Left lung (tissue), 10 donors: ENCODE results near the gene FOXC2. TPM values are rescaled to one million over a fixed set of nuclear protein-coding genes. Genes with fewer than 3 reads are reported as not detected.
A peak's percentile ranks its signal among the peaks of the same experiment; 100 is the strongest.

Experiments
- ATAC-seq: fragments of 200-7000 bp; cut with Tn5 transposase; one replicate; pipeline ENCODE4 v1.9.1; 2020; ENCODE audit warnings: moderate library complexity
- DNase-seq, 4 donors: peaks; one replicate each; pipeline ENCODE4 v3.0.0-alpha.2; 2013 to 2020
- H3K27ac ChIP-seq, 2 donors: fragments of 200-600 bp; sonication (generic) in 1 of 2; one replicate each; pipeline versions ENCODE4 v1.5.0 to v1.8.0; 2020 to 2021
- H3K27me3 ChIP-seq, 2 donors: fragments of 200-600 bp; sonication (generic) in 1 of 2; one replicate each; pipeline versions ENCODE4 v1.5.0 to v1.8.0; 2020 to 2021
- H3K36me3 ChIP-seq, 2 donors: fragments of 200-600 bp; sonication (generic) in 1 of 2; one replicate each; pipeline versions ENCODE4 v1.5.0 to v1.8.0; 2020 to 2021
- H3K4me1 ChIP-seq, 2 donors: fragments of 200-600 bp; one replicate each; pipeline ENCODE4 v1.8.0; 2021
- H3K4me3 ChIP-seq, 2 donors: fragments of 200-600 bp; sonication (generic) in 1 of 2; one replicate each; pipeline versions ENCODE4 v1.5.0 to v1.8.0; 2020 to 2021; ENCODE audit warnings: mild to moderate bottlenecking in 1 of 2
- H3K9me3 ChIP-seq, 2 donors: fragments of 200-600 bp; sonication (generic) in 1 of 2; one replicate each; pipeline versions ENCODE4 v1.5.0 to v1.8.0; 2020 to 2021
- CTCF ChIP-seq, 2 donors: fragments of 200-600 bp; sonication (generic) in 1 of 2; IDR thresholded peaks; one replicate each; pipeline versions ENCODE4 v1.5.0 to v1.8.0; 2021; ENCODE audit warnings: antibody characterized with exemption in 2 of 2
- intact Hi-C, 2 donors: fragments of 100-400 bp; cut with DNase I; formaldehyde crosslinking; loops; one replicate each; pipeline versions ENCODE4 v1.11.2 to v1.14.2; 2022
- polyA plus RNA-seq, 6 donors: library from polyadenylated mRNA; unstranded; fragments of 120-200 nt; gene quantifications; one replicate each; pipeline ENCODE4 v1.2.1, GENCODE V29; 2013; ENCODE audit not compliant: insufficient read length in 6 of 6
- total RNA-seq, 2 donors: library from RNA; stranded (reverse); fragmentation: NEBNext Ultra II Directional; extraction: Animal tissue kit (Norgen Biotek cat#: 25700); gene quantifications; one replicate each; pipeline ENCODE4 v1.2.1, GENCODE V29; 2021
- donor health status: DM: no; HTN: yes; CAD: no.
- donor health status: DM: no; HTN: no; CAD: no.

Gene FOXC2
- total and polyA plus RNA-seq, 8 donors = 0.41 to 2.0 (median 0.93) TPM

GRCh38 chr16:86604436-86605193 lies 38.0 kb downstream of the FOXC2 start:
- TF ChIP-seq CTCF (IDR thresholded peaks at IDR 0.05) = no peak
- Histone ChIP-seq H3K9me3 (no peaks in the 10 kb centered on the region), H3K4me1 (no peaks in the 10 kb centered on the region), H3K27ac (no peak overlapping the region), H3K36me3 (no peaks in the 10 kb centered on the region), H3K27me3 (peaks cover 0 to 28% of the 10 kb centered on the region in 2 donors), H3K4me3 (peak overlapping the region in 1 of 2 donors; percentile 33)
- intact Hi-C loops = no loop called here
- ATAC-seq (no peak), DNase-seq (no peak)

- H3K27ac ChIP-seq = no peak overlapping the region
These were observed 39.3 kb downstream of the FOXC2 start for GRCh38 chr16:86605950-86606349.

GRCh38 chr16:86608301-86608747 lies 41.7 kb downstream of the FOXC2 start:
- no peak overlapping the region for H3K4me3 ChIP-seq
- H3K27me3 ChIP-seq = peaks cover 0 to 43% of the 10 kb centered on the region in 2 donors
- TF ChIP-seq CTCF (IDR thresholded peaks at IDR 0.05) = no peak
- intact Hi-C loops = no loop called here
- ATAC-seq (no peak), DNase-seq (no peak)
- no peaks in the 10 kb centered on the region for H3K36me3 ChIP-seq
- H3K9me3 ChIP-seq = no peaks in the 10 kb centered on the region
- H3K4me1 ChIP-seq = no peaks in the 10 kb centered on the region
- no peak overlapping the region for H3K27ac ChIP-seq

More at GRCh38 chr16:86605950-86606349, 39.3 kb downstream of the FOXC2 start:
- no peak for TF ChIP-seq CTCF (IDR thresholded peaks at IDR 0.05)
- H3K4me1 ChIP-seq = no peaks in the 10 kb centered on the region
- H3K36me3 ChIP-seq = no peaks in the 10 kb centered on the region
- ATAC-seq = no peak
- no peak overlapping the region for H3K4me3 ChIP-seq
- no peaks in the 10 kb centered on the region for H3K9me3 ChIP-seq
- intact Hi-C loops = no loop called here
- DNase-seq = no peak
- H3K27me3 ChIP-seq = peaks cover 0 to 32% of the 10 kb centered on the region in 2 donors

- Histone ChIP-seq H3K9me3 (no peaks in the 10 kb centered on the region), H3K27me3 (peaks cover 0 to 43% of the 10 kb centered on the region in 2 donors), H3K27ac (no peak overlapping the region), H3K4me3 (no peak overlapping the region), H3K36me3 (no peaks in the 10 kb centered on the region), H3K4me1 (no peaks in the 10 kb centered on the region)
- ATAC-seq (no peak), DNase-seq (no peak)
- intact Hi-C loops = no loop called here
- no peak for TF ChIP-seq CTCF (IDR thresholded peaks at IDR 0.05)
These were observed 42.5 kb downstream of the FOXC2 start for GRCh38 chr16:86609115-86609514.

- DNase-seq (no peak), ATAC-seq (no peak)
- no peak for TF ChIP-seq CTCF (IDR thresholded peaks at IDR 0.05)
- H3K4me3 ChIP-seq = no peak overlapping the region
- H3K4me1 ChIP-seq = no peaks in the 10 kb centered on the region
- H3K36me3 ChIP-seq = no peaks in the 10 kb centered on the region
- H3K27me3 ChIP-seq = peaks cover 0 to 38% of the 10 kb centered on the region in 2 donors
- no peak overlapping the region for H3K27ac ChIP-seq
- intact Hi-C loops = no loop called here
- H3K9me3 ChIP-seq = no peaks in the 10 kb centered on the region
These were observed 43.0 kb downstream of the FOXC2 start for GRCh38 chr16:86609661-86610060.
